OCI-LY3 (cell line): ENCODE measurements around the gene RMND5B.

Source experiments
- H2AFZ ChIP-seq: fragments of 200-600, 300-600 bp; shearing (Covaris generic); 2 replicates; pipeline ENCODE4 v1.6.0; 2014; ENCODE audit warnings: antibody characterized with exemption, low read depth, low read length
- H3K27ac ChIP-seq: fragments of 200-600, 300-600 bp; sonication (generic); 2 replicates; pipeline ENCODE4 v1.5.1; 2014; ENCODE audit warnings: mild to moderate bottlenecking, low read length, moderate library complexity, mixed read lengths
- H3K27me3 ChIP-seq: fragments of 200-600, 300-600 bp; sonication (generic); 2 replicates; pipeline ENCODE4 v1.6.1; 2014; ENCODE audit warnings: low read depth, low read length, mixed read lengths
- H3K36me3 ChIP-seq: fragments of 200-600, 300-600 bp; sonication (generic); replicated peaks from 2 replicates; pipeline ENCODE3; 2014; ENCODE audit warnings: low read depth, low read length, mixed read lengths
- H3K4me1 ChIP-seq: fragments of 300-600, 200-600 bp; sonication (generic); 2 replicates; pipeline ENCODE4 v1.6.1; 2014; ENCODE audit warnings: low read length, mixed read lengths
- H3K4me2 ChIP-seq: fragments of 200-600, 300-600 bp; sonication (generic); 2 replicates; pipeline ENCODE4 v1.6.1; 2014; ENCODE audit warnings: low read length, mixed read lengths
- H3K4me3 ChIP-seq: fragments of 300-600, 200-600 bp; sonication (generic); 2 replicates; pipeline ENCODE4 v1.5.1; 2014; ENCODE audit warnings: antibody characterized with exemption, mild to moderate bottlenecking, low read length, moderate library complexity
- H3K79me2 ChIP-seq: fragments of 300-600, 200-600 bp; shearing (Covaris generic); 2 replicates; pipeline ENCODE4 v1.6.1; 2014; ENCODE audit warnings: mild to moderate bottlenecking, low read length, mixed read lengths
- H3K9ac ChIP-seq: fragments of 300-600, 200-600 bp; shearing (Covaris generic); 2 replicates; pipeline ENCODE4 v1.6.0; 2014; ENCODE audit warnings: mild to moderate bottlenecking, low read length, moderate library complexity
- H3K9me3 ChIP-seq: fragments of 200-600, 300-600 bp; shearing (Covaris generic); 2 replicates; pipeline ENCODE4 v1.6.1; 2014; ENCODE audit warnings: low read length, mixed read lengths; ENCODE audit not compliant: insufficient read depth
- H4K20me1 ChIP-seq: fragments of 200-600, 300-600 bp; sonication (generic); 2 replicates; pipeline ENCODE4 v1.6.1; 2016; ENCODE audit warnings: low read length, mixed read lengths; ENCODE audit not compliant: insufficient read depth
- CTCF ChIP-seq: fragments of 200-600, 300-600 bp; sonication (generic); IDR thresholded peaks from 2 replicates; pipeline ENCODE4 v1.5.1; 2014; ENCODE audit warnings: antibody characterized with exemption, low read length, low read depth
- EZH2phosphoT487 ChIP-seq: fragments of 200-600 bp; shearing (Covaris generic); IDR thresholded peaks from 2 replicates; pipeline ENCODE4 v1.6.1; 2018; ENCODE audit warnings: antibody characterized with exemption, mixed run types, low read depth

The RMND5B gene

GRCh38 chr5:178176791-178177190, 46.0 kb downstream of the RMND5B start:
- Histone ChIP-seq H3K4me1 (no peaks in the 10 kb centered on the region), H3K4me2 (no peak overlapping the region), H3K27ac (no peak overlapping the region), H3K9me3 (no peaks in the 10 kb centered on the region), H4K20me1 (no peaks in the 10 kb centered on the region), H3K36me3 (no peaks in the 10 kb centered on the region), H3K9ac (no peak overlapping the region), H3K79me2 (no peaks in the 10 kb centered on the region), H2AFZ (no peak overlapping the region), H3K4me3 (no peak overlapping the region), H3K27me3 (no peaks in the 10 kb centered on the region)
- TF ChIP-seq CTCF (no peak), EZH2phosphoT487 (no peak)

- no peaks in the 10 kb centered on the region for H3K9me3 ChIP-seq
- no peaks in the 10 kb centered on the region for H3K27me3 ChIP-seq
- H3K4me1 ChIP-seq = no peaks in the 10 kb centered on the region
- H4K20me1 ChIP-seq = no peaks in the 10 kb centered on the region
- H3K36me3 ChIP-seq = no peaks in the 10 kb centered on the region
- H3K9ac ChIP-seq = no peak overlapping the region
- no peaks in the 10 kb centered on the region for H3K79me2 ChIP-seq
- H2AFZ ChIP-seq = no peak overlapping the region
- no peak for TF ChIP-seq CTCF
- no peak for TF ChIP-seq EZH2phosphoT487
- no peak overlapping the region for H3K27ac ChIP-seq
- H3K4me2 ChIP-seq = no peak overlapping the region
- H3K4me3 ChIP-seq = no peak overlapping the region
These were observed 46.8 kb downstream of the RMND5B start for GRCh38 chr5:178177569-178177968.

- no peaks in the 10 kb centered on the region for H3K9me3 ChIP-seq
- H3K4me2 ChIP-seq = no peak overlapping the region
- H3K9ac ChIP-seq = no peak overlapping the region
- H3K4me1 ChIP-seq = no peaks in the 10 kb centered on the region
- TF ChIP-seq CTCF = no peak
- H3K36me3 ChIP-seq = no peaks in the 10 kb centered on the region
- no peaks in the 10 kb centered on the region for H3K27me3 ChIP-seq
- no peak overlapping the region for H3K4me3 ChIP-seq
- H2AFZ ChIP-seq = no peak overlapping the region
- H3K27ac ChIP-seq = no peak overlapping the region
- H3K79me2 ChIP-seq = no peaks in the 10 kb centered on the region
- H4K20me1 ChIP-seq = no peaks in the 10 kb centered on the region
These were observed 49.5 kb downstream of the RMND5B start for GRCh38 chr5:178180141-178180863.

- no peak overlapping the region for H3K4me3 ChIP-seq
- no peaks in the 10 kb centered on the region for H3K9me3 ChIP-seq
- no peaks in the 10 kb centered on the region for H3K4me1 ChIP-seq
- no peak overlapping the region for H3K9ac ChIP-seq
- no peaks in the 10 kb centered on the region for H4K20me1 ChIP-seq
- peak overlapping the region; percentile 73; the same call in 1 of the 2 replicates for H2AFZ ChIP-seq
- H3K4me2 ChIP-seq = no peak overlapping the region
- no peaks in the 10 kb centered on the region for H3K36me3 ChIP-seq
- H3K27ac ChIP-seq = no peak overlapping the region
- TF ChIP-seq EZH2phosphoT487 (no peak), CTCF (no peak)
- no peaks in the 10 kb centered on the region for H3K79me2 ChIP-seq
- H3K27me3 ChIP-seq = no peaks in the 10 kb centered on the region
These were observed 51.5 kb downstream of the RMND5B start for GRCh38 chr5:178182158-178182876.
